Colonic mucosa (tissue), 4 donors: ENCODE measurements around the gene ZNF878. TPM values are rescaled to one million over a fixed set of nuclear protein-coding genes. Genes with fewer than 3 reads are reported as not detected.
"Not testable (repeated sequence)": the region's sequence is repeated elsewhere in the genome, so short reads cannot be mapped to it uniquely, and the experiment has no call there.

Experiments used
- DNase-seq: peaks from one replicate; pipeline ENCODE4 v3.0.0-alpha.2; 2020
- H3K27ac ChIP-seq: fragments of 200-600 bp; one replicate; pipeline ENCODE4 v1.8.0; 2021
- H3K27me3 ChIP-seq: fragments of 200-600 bp; one replicate; pipeline ENCODE4 v1.8.0; 2021
- H3K36me3 ChIP-seq: fragments of 200-600 bp; one replicate; pipeline ENCODE4 v1.8.0; 2021
- H3K4me1 ChIP-seq: fragments of 200-600 bp; one replicate; pipeline ENCODE4 v1.8.0; 2021; ENCODE audit warnings: mild to moderate bottlenecking
- H3K4me3 ChIP-seq: fragments of 200-600 bp; one replicate; pipeline ENCODE4 v1.8.0; 2021
- H3K9ac ChIP-seq, 2 donors: one replicate each; pipeline ENCODE4 v1.7.0; 2013; ENCODE audit warnings: control low read depth in 2 of 2, low read depth in 2 of 2, low read length in 2 of 2
- H3K9me3 ChIP-seq: fragments of 200-600 bp; one replicate; pipeline ENCODE4 v1.8.0; 2021
- intact Hi-C: fragments of 100-400 bp; cut with DNase I; formaldehyde crosslinking; loops from one replicate; pipeline ENCODE4 v1.14.1; 2022
- total RNA-seq, 2 donors: library from RNA; stranded (reverse); fragmentation: NEBNext Ultra II Directional in 1 of 2; extraction: Animal tissue kit (Norgen Biotek cat#: 25700) in 1 of 2; gene quantifications; one replicate each; pipeline ENCODE4 v1.2.1, GENCODE V29; 2021
- TF ChIP-seq, protein P1 (sequence below): fragments of 200-600 bp; IDR thresholded peaks from one replicate; pipeline ENCODE4 v1.8.0; 2022; ENCODE audit warnings: antibody characterized with exemption, mild to moderate bottlenecking
- donor health status: healthy.
- donor health status: DM: no; HTN: no; CAD: no.
- donor health status: DM: no; HTN: no; CAD: no.

Gene ZNF878
- total RNA-seq, 2 donors from 2014 or later = 0.32 to 1.1 TPM

DNA sequence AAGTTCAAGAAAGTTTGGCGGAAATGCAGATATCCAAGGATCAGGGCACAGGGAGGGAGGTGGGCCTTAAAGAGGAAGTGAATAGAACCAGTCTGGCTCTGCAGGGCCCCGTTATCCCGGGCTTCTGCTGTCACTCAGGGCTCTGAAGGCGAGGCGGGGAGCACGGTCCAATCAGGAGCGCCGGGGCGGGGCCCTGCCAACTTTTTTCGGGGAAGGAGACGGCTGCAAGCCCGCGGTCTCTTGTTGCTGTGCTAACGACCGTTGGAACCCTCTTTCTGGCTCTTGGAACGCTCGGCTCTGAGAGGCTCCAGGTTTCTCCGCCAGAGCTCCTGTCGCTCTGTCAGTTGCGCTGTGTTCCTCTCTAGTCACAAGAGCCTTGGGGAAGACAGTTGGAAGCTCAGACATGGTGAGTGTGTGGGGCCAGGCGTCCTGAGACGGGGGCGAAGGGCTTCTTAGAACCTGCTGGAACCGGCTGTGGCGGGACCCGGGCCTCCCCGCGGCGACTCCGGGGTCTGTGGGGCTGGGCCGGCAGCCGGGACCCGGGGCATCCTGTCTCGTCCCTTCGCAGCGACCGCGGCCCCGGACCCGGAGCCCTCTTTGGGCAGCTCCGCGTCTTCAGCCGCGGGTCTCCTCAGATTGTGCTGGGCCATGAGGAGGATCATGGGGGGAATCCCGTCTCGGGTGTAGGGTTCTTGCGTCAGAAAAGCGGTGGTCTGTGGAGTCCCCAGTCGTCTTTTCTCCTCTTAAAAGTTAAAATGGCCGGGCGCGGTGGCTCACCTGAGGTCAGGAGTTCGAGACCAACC is 39.5 kb upstream of the ZNF878 start:
- peak overlapping the region; percentile 67 to 81 for H3K9ac ChIP-seq
- H3K9me3 ChIP-seq = no peaks in the 10 kb centered on the region
- peak overlapping the region; percentile 70 for H3K4me3 ChIP-seq
- peak; percentile 88 for DNase-seq
- H3K4me1 ChIP-seq = no peaks in the 10 kb centered on the region
- TF ChIP-seq, protein P1, sequence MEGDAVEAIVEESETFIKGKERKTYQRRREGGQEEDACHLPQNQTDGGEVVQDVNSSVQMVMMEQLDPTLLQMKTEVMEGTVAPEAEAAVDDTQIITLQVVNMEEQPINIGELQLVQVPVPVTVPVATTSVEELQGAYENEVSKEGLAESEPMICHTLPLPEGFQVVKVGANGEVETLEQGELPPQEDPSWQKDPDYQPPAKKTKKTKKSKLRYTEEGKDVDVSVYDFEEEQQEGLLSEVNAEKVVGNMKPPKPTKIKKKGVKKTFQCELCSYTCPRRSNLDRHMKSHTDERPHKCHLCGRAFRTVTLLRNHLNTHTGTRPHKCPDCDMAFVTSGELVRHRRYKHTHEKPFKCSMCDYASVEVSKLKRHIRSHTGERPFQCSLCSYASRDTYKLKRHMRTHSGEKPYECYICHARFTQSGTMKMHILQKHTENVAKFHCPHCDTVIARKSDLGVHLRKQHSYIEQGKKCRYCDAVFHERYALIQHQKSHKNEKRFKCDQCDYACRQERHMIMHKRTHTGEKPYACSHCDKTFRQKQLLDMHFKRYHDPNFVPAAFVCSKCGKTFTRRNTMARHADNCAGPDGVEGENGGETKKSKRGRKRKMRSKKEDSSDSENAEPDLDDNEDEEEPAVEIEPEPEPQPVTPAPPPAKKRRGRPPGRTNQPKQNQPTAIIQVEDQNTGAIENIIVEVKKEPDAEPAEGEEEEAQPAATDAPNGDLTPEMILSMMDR = no peak
- no peaks in the 10 kb centered on the region for H3K27me3 ChIP-seq
- peak overlapping the region; percentile 61 for H3K27ac ChIP-seq
- no peaks in the 10 kb centered on the region for H3K36me3 ChIP-seq
- intact Hi-C loops = no loop called here

DNA sequence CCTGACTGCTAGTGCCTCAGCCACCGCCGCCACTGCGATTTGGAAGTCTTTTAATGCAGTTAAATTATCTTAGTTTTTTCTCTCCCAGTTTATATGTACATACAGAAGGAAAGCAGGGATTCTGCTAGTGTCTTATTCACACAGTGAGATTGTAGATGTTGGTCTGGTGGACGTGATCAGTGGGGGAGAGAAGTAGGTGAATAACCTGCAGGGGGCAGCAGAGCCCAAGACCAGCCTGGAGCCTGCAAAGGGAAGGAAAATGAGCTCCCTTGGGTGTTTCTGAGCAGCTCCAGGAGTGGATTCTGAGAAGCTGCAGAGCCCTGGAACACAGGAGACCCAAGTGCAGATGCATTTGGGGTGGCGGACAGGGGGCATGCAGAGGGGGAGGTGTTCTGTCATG is 38.0 kb upstream of the ZNF878 start:
- TF ChIP-seq, protein P1 = peak; percentile 45
- H3K9ac ChIP-seq = no peak overlapping the region
- no peak overlapping the region for H3K4me3 ChIP-seq
- DNase-seq = peak; percentile 73
- H3K9me3 ChIP-seq = no peaks in the 10 kb centered on the region
- no peaks in the 10 kb centered on the region for H3K4me1 ChIP-seq
- H3K27me3 ChIP-seq = no peaks in the 10 kb centered on the region
- intact Hi-C loops = no loop called here
- H3K36me3 ChIP-seq = no peaks in the 10 kb centered on the region
- no peak overlapping the region for H3K27ac ChIP-seq

DNA sequence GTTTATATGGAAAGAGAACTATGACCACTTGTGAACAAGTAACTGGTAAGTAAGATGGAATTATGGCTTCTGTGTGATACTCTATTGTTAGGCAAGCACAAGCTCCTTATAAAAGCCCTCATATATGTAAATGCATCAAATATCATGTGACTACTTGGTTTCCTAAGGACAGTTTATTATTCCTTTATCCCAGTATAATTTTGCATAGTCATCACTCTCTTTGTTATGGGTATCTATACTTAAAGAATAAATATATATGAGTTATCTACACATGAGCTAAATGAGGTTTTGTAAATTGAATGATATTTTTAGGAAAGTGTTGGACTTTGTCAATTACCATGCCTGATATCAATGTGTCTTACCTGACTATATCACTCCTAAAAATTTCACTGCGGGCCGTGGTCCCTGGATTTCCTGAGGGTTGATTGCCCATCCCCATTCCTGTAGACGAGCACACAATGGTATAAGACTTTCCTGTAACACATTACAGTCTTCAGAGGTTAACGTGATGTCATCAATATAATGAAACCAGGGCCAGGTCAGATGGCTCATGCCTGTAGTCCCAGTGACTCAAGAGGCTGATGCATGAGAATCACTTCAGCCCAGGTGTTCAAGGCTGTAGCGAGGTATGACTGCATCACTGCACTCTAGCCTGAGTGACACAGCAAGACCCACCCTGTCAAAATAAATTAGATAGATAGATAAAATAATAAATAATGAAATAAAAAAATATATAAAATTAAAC is 32.5 kb upstream of the ZNF878 start:
- no peaks in the 10 kb centered on the region for H3K36me3 ChIP-seq
- H3K9me3 ChIP-seq = no peaks in the 10 kb centered on the region
- H3K9ac ChIP-seq = no peak overlapping the region
- TF ChIP-seq, protein P1 = no peak
- no peaks in the 10 kb centered on the region for H3K4me1 ChIP-seq
- H3K27me3 ChIP-seq = no peaks in the 10 kb centered on the region
- H3K27ac ChIP-seq = no peak overlapping the region
- no peak for DNase-seq
- intact Hi-C loops = no loop called here
- H3K4me3 ChIP-seq = no peak overlapping the region

DNA sequence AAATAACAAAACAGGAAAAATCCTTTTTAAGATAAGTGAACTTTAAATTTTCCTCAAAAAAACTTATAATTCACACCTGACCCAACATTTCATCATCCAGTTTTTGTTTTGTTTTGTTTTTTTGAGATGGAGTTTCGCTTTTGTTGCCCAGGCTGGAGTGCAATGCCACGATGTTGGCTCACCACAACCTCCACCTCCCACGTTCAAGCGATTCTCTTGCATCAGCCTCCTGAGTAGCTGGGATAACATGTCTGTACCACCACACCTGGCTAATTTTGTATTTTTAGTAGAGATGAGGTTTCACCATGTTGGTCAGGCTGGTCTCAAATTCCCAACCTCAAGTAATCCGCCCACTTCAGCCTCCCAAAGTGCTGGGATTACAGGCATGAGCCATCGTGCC is 30.6 kb upstream of the ZNF878 start:
- DNase-seq, intact Hi-C loops, H3K4me1 ChIP-seq, H3K9me3 ChIP-seq, H3K27ac ChIP-seq, H3K9ac ChIP-seq, H3K27me3 ChIP-seq, H3K4me3 ChIP-seq, H3K36me3 ChIP-seq: not testable (repeated sequence)

DNA sequence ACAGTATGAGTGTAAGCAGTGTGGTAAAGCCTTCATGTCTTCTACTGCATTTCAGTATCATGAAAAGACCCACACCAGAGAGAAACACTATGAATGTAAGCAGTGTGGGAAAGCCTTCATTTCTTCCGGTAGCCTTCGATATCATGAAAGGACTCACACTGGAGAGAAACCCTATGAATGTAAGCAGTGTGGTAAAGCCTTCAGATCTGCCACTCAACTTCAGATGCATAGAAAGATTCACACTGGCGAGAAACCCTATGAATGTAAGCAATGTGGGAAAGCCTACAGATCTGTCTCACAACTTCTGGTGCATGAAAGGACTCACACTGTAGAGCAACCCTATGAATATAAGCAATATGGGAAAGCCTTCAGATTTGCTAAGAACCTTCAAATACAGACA is 24.6 kb upstream of the ZNF878 start:
- DNase-seq = no peak
- intact Hi-C loops = no loop called here
- Histone ChIP-seq H3K9ac (no peak overlapping the region), H3K4me1 (no peaks in the 10 kb centered on the region), H3K36me3 (peaks cover 23% of the 10 kb centered on the region), H3K4me3 (no peak overlapping the region), H3K27me3 (no peaks in the 10 kb centered on the region), H3K9me3 (peaks cover 31% of the 10 kb centered on the region), H3K27ac (no peak overlapping the region)
- TF ChIP-seq, protein P1 = no peak

DNA sequence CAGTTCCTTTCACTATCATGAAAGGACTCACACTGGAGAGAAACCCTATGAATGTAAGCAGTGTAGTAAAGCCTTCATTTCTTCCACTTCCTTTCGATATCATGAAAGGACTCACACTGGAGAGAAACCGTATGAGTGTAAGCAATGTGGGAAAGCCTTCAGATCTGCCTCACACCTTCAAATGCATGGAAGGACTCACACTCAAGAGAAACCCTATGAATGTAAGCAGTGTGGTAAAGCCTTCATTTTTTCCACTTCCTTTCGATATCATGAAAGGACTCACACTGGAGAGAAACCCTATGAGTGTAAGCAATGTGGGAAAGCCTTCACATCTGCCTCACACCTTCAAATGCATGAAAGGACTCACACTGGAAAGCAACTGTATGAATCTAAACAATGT is 23.6 kb upstream of the ZNF878 start:
- H3K9ac ChIP-seq, H3K27me3 ChIP-seq, H3K4me3 ChIP-seq, intact Hi-C loops, H3K27ac ChIP-seq, H3K4me1 ChIP-seq, DNase-seq: not testable (repeated sequence)
- Histone ChIP-seq H3K36me3 (peaks cover 23% of the 10 kb centered on the region), H3K9me3 (peaks cover 36% of the 10 kb centered on the region)
